OCI-LY7 (cell line): ENCODE data around the gene SOCS6. TPM values are rescaled to one million over a fixed set of nuclear protein-coding genes. Genes with fewer than 3 reads are reported as not detected.

Experiments used
- BruUV-seq: library from RNA; stranded (reverse); fragments of 400-500 nt; replicated peaks from 2 replicates; lab custom pipeline; 2021; lab: Mats Ljungman, UMichigan
- CTCF ChIA-PET: fragments of 300-600 bp; sonication (Branson Sonifier 250); formaldehyde crosslinking; loops from one replicate; lab custom pipeline; 2022; ENCODE audit warnings: antibody characterized with exemption; ENCODE audit not compliant: unreplicated experiment; lab: Charles Lee
- POLR2A ChIA-PET: fragments of 300-600 bp; sonication (Branson Sonifier 250); formaldehyde crosslinking; loops from one replicate; lab custom pipeline; 2022; ENCODE audit warnings: antibody characterized with exemption; lab: Charles Lee
- DNase-seq: peaks from one replicate; pipeline ENCODE4 v3.0.0-alpha.2; 2015; ENCODE audit warnings: low spot score
- H2AFZ ChIP-seq: fragments of 200-600 bp; sonication (generic), shearing (Covaris generic); 2 replicates; pipeline ENCODE4 v1.6.1; 2014; ENCODE audit warnings: mild to moderate bottlenecking, antibody characterized with exemption, low read length, moderate library complexity
- H3K27ac ChIP-seq: fragments of 200-600 bp; sonication (generic); 2 replicates; pipeline ENCODE4 v1.5.1; 2014; ENCODE audit warnings: mixed run types, low read depth, mild to moderate bottlenecking, moderate library complexity, low read length, inconsistent platforms; ENCODE audit not compliant: poor library complexity, severe bottlenecking
- H3K36me3 ChIP-seq: fragments of 200-600 bp; sonication (generic); 2 replicates; pipeline ENCODE4 v1.6.1; 2014; ENCODE audit warnings: mild to moderate bottlenecking, antibody characterized with exemption, low read length, moderate library complexity, mixed read lengths; ENCODE audit not compliant: insufficient read depth
- H3K4me1 ChIP-seq: fragments of 200-600 bp; sonication (generic); 2 replicates; pipeline ENCODE4 v1.5.1; 2014; ENCODE audit warnings: mild to moderate bottlenecking, low read length; ENCODE audit not compliant: insufficient read depth, poor library complexity, severe bottlenecking
- H3K4me2 ChIP-seq: fragments of 200-600 bp; sonication (generic); 2 replicates; pipeline ENCODE4 v1.6.1; 2014; ENCODE audit warnings: mild to moderate bottlenecking, low read length
- H3K4me3 ChIP-seq: fragments of 200-600 bp; sonication (generic); 2 replicates; pipeline ENCODE4 v1.5.1; 2014; ENCODE audit warnings: mild to moderate bottlenecking, low read depth, low read length; ENCODE audit not compliant: poor library complexity, severe bottlenecking
- H3K79me2 ChIP-seq: fragments of 200-600 bp; sonication (generic); 2 replicates; pipeline ENCODE4 v1.6.1; 2016; ENCODE audit warnings: low read depth, mild to moderate bottlenecking, low read length, moderate library complexity, mixed read lengths; ENCODE audit not compliant: insufficient read depth
- H3K9me2 ChIP-seq: fragments of 200-600 bp; sonication (generic); 2 replicates; pipeline ENCODE4 v1.6.1; 2016; ENCODE audit warnings: mild to moderate bottlenecking, low read length, mixed read lengths; ENCODE audit not compliant: insufficient read depth
- H3K9me3 ChIP-seq: fragments of 200-600 bp; sonication (generic); 2 replicates; pipeline ENCODE4 v1.6.1; 2014; ENCODE audit warnings: mild to moderate bottlenecking, mixed run types, low read length, mixed read lengths
- H4K20me1 ChIP-seq: fragments of 200-600 bp; sonication (generic); 2 replicates; pipeline ENCODE4 v1.6.1; 2014; ENCODE audit warnings: mild to moderate bottlenecking, antibody characterized with exemption, low read length, moderate library complexity, mixed read lengths; ENCODE audit not compliant: insufficient read depth
- CTCF ChIP-seq: fragments of 200-600 bp; sonication (generic); conservative IDR thresholded peaks from 2 replicates; pipeline ENCODE4 v1.5.1; 2014; ENCODE audit warnings: mild to moderate bottlenecking, antibody characterized with exemption, low read length, moderate library complexity, mixed read lengths
- EZH2phosphoT487 ChIP-seq: fragments of 200-600 bp; sonication (generic); IDR thresholded peaks from 2 replicates; pipeline ENCODE4 v1.6.1; 2018; ENCODE audit warnings: low read depth, borderline replicate concordance, mild to moderate bottlenecking, mixed run types, antibody characterized with exemption, low read length, moderate library complexity, mixed read lengths
- intact Hi-C: fragments of 100-400 bp; cut with micrococcal nuclease; formaldehyde crosslinking; loops from one replicate; pipeline ENCODE4 v1.10.0; 2022; ENCODE audit not compliant: unreplicated experiment
- total RNA-seq, 2 experiments: library from RNA; depleted of rRNA in 1 of 2; stranded (reverse); fragments of >200 nt in 1 of 2; shearing (Covaris generic) in 1 of 2; gene quantifications; 2 replicates each; pipeline ENCODE4 v1.2.3, GENCODE V29; 2014 to 2022

The SOCS6 gene
- total RNA-seq, 2 experiments from 2014 or later: not detected

GRCh38 chr18:70287731-70288130 is 1.1 kb upstream of the SOCS6 start:
- no peak overlapping the region for H3K4me3 ChIP-seq
- no peaks in the 10 kb centered on the region for H3K9me2 ChIP-seq
- H3K27ac ChIP-seq: no peak overlapping the region
- CTCF ChIA-PET: no interaction called here
- no peaks in the 10 kb centered on the region for H3K79me2 ChIP-seq
- DNase-seq: no peak
- H4K20me1 ChIP-seq: no peaks in the 10 kb centered on the region
- no peaks in the 10 kb centered on the region for H3K9me3 ChIP-seq
- no peak overlapping the region for H2AFZ ChIP-seq
- H3K4me1 ChIP-seq: no peaks in the 10 kb centered on the region
- BruUV-seq: no TSS peak
- no peaks in the 10 kb centered on the region for H3K36me3 ChIP-seq
- TF ChIP-seq CTCF (no peak), EZH2phosphoT487 (no peak)
- POLR2A ChIA-PET: interaction anchor here (1.0 kb wide), 1 partner anchor 93 kb away, joined by 4 read pairs; no protein-coding TSS in a partner anchor
- intact Hi-C loops: no loop called here
- no peak overlapping the region for H3K4me2 ChIP-seq

GRCh38 chr18:70288171-70288850 is 534 bp upstream of the SOCS6 start:
- Histone ChIP-seq H3K27ac (no peak overlapping the region), H2AFZ (no peak overlapping the region), H4K20me1 (no peaks in the 10 kb centered on the region), H3K79me2 (no peaks in the 10 kb centered on the region), H3K36me3 (no peaks in the 10 kb centered on the region), H3K4me2 (no peak overlapping the region), H3K9me3 (no peaks in the 10 kb centered on the region), H3K4me3 (no peak overlapping the region), H3K4me1 (no peaks in the 10 kb centered on the region), H3K9me2 (no peaks in the 10 kb centered on the region)
- TF ChIP-seq CTCF (no peak), EZH2phosphoT487 (no peak)
- POLR2A ChIA-PET: no interaction called here
- intact Hi-C loops: no loop called here
- no peak for DNase-seq
- CTCF ChIA-PET: no interaction called here
- BruUV-seq: no TSS peak
